IgD-negative memory B cell (primary cell): ENCODE results near the gene PARD3B. TPM values are rescaled to one million over a fixed set of nuclear protein-coding genes. Genes with fewer than 3 reads are reported as not detected.

Experiments
- H3K27ac Mint-ChIP-seq, 3 donors: one replicate each; pipeline ENCODE4 v1.8.0; 2020 to 2022; ENCODE audit warnings: mild to moderate bottlenecking in 3 of 3, mixed read lengths in 3 of 3, moderate library complexity in 1 of 3
- H3K27me3 Mint-ChIP-seq: one replicate; pipeline ENCODE4 v1.8.0; 2021; ENCODE audit warnings: mixed read lengths
- H3K36me3 Mint-ChIP-seq: one replicate; pipeline ENCODE4 v1.8.0; 2020; ENCODE audit warnings: mild to moderate bottlenecking, mixed read lengths
- H3K4me1 Mint-ChIP-seq, 3 donors: one replicate each; pipeline ENCODE4 v1.8.0; 2020 to 2022; ENCODE audit warnings: mixed read lengths in 3 of 3, mild to moderate bottlenecking in 1 of 3
- H3K4me3 Mint-ChIP-seq, 4 donors: one replicate each; pipeline ENCODE4 v1.8.0; 2020 to 2022; ENCODE audit warnings: mild to moderate bottlenecking in 4 of 4, mixed read lengths in 4 of 4, moderate library complexity in 3 of 4
- H3K9me3 Mint-ChIP-seq, 3 donors: one replicate each; pipeline ENCODE4 v1.8.0; 2020 to 2021; ENCODE audit warnings: mixed read lengths in 3 of 3, mild to moderate bottlenecking in 1 of 3
- polyA plus RNA-seq: library from polyadenylated mRNA; unstranded; fragments of 300-500 nt; fragmentation: Illumina TruSeq; gene quantifications from one replicate; pipeline ENCODE4 v1.2.3, GENCODE V29; 2021

PARD3B gene
- polyA plus RNA-seq, 1 donor from 2014 or later = 0.04 TPM

DNA sequence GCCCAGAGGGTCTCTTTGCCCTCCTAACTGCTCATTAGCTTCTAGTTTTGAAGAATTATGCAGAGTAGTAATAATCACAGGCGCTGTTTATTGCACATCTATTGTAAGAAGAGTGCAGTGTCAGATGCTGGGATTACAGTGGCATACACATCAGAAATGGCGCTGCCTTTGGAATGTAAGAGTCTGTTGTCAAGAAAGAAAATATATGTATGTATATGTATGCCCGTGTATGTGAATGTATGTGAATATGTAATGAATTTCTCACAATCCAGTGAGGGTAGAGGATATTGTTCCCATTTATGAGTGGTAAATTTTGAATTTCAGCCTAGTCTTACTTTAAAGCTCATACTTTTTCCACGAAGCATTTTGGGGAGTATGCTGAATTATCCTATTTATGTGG, 127.5 kb downstream of the PARD3B start:
- no peaks in the 10 kb centered on the region for H3K27me3 Mint-ChIP-seq
- no peaks in the 10 kb centered on the region for H3K4me1 Mint-ChIP-seq
- H3K9me3 Mint-ChIP-seq = peaks cover 0 to 1% (median 0%) of the 10 kb centered on the region in 3 donors
- H3K27ac Mint-ChIP-seq = no peak overlapping the region
- no peaks in the 10 kb centered on the region for H3K36me3 Mint-ChIP-seq
- H3K4me3 Mint-ChIP-seq = no peak overlapping the region

DNA sequence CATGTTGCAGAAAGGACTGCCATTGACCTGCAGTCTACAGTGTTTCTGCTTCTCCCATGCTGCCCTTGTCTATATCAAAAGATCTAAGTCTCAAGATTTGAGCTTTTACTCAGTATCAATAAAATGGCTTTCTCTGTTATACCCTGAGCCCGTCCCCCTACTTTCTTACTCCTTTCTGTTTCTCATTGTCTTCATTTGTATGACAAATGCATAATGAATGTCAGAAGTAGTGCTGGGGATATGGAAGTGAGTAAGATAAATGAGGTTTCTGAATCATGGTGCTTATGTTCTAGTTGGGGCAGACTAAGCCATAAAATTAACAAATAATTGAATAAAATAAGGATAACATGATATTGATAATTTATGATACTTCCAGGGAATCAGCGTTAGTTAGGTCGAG, 128.6 kb downstream of the PARD3B start:
- H3K4me1 Mint-ChIP-seq = no peaks in the 10 kb centered on the region
- no peaks in the 10 kb centered on the region for H3K27me3 Mint-ChIP-seq
- no peaks in the 10 kb centered on the region for H3K36me3 Mint-ChIP-seq
- H3K27ac Mint-ChIP-seq = no peak overlapping the region
- H3K4me3 Mint-ChIP-seq = no peak overlapping the region
- H3K9me3 Mint-ChIP-seq = peaks cover 0 to 1% (median 0%) of the 10 kb centered on the region in 3 donors

DNA sequence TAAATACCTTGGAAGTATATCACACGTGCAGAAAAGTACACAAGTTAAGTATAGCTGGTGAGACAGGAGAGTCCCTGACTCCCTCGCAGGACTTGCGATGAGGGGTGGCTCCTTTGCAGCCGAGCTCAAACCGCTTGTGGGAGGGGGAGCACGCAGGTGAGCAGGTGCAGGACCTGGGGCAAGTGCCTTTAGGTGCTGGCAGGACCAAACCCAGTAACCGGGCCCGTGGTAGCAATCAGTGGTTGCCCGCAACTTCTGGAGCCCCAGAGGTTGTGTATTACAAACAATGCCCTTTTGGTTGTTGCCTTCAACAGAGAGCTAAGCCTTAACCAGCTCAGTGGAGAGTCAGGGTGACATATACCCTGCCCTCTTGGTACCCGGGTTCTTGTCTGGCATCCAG, 132.8 kb downstream of the PARD3B start:
- H3K9me3 Mint-ChIP-seq = peaks cover 0 to 2% (median 1%) of the 10 kb centered on the region in 3 donors
- no peaks in the 10 kb centered on the region for H3K4me1 Mint-ChIP-seq
- no peaks in the 10 kb centered on the region for H3K27me3 Mint-ChIP-seq
- H3K36me3 Mint-ChIP-seq = no peaks in the 10 kb centered on the region
- no peak overlapping the region for H3K4me3 Mint-ChIP-seq
- no peak overlapping the region for H3K27ac Mint-ChIP-seq

DNA sequence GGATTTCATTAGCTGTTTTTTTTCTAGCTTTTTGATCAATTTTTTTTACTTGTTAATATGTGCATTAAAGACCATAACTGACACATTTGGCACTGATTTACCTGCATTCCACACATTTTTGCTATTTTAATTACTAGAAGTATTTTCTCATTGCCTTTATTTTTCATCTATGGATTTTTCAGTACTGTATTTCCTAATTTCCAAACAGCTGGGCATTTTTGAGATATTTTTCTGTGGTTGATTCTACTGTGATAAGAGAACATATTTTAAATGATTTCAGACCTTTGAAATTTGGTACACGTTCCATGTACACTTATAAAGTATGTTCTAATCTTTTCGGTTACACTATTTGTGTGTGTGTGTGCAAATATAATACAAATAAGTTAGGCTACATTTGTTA, 135.3 kb downstream of the PARD3B start:
- no peaks in the 10 kb centered on the region for H3K4me1 Mint-ChIP-seq
- H3K36me3 Mint-ChIP-seq = no peaks in the 10 kb centered on the region
- H3K27ac Mint-ChIP-seq = no peak overlapping the region
- H3K4me3 Mint-ChIP-seq = no peak overlapping the region
- no peaks in the 10 kb centered on the region for H3K27me3 Mint-ChIP-seq
- H3K9me3 Mint-ChIP-seq = peaks cover 0 to 2% (median 1%) of the 10 kb centered on the region in 3 donors

DNA sequence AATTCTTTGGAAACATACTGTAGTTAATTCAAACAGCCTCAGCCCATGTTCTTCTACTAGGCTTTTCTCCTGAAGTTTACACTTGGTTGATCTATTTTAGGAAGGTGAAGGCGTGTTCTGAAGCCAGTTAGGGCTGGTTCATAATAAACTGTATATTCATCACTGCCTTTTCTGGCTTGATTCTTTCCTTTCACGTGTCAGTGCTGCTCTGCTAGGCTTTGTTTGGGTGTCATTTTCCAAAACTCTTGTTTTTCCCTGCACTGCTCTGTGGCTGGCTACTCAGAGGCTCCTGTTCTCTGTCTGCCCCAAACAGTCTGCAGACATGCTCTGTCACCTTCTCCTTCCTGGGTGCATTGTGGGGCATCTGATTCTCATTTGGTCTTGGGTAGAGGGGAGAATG, 136.1 kb downstream of the PARD3B start:
- Mint-ChIP-seq H3K9me3 (peaks cover 0 to 2% (median 1%) of the 10 kb centered on the region in 3 donors), H3K4me3 (no peak overlapping the region), H3K4me1 (no peaks in the 10 kb centered on the region), H3K27ac (no peak overlapping the region), H3K36me3 (no peaks in the 10 kb centered on the region), H3K27me3 (no peaks in the 10 kb centered on the region)

DNA sequence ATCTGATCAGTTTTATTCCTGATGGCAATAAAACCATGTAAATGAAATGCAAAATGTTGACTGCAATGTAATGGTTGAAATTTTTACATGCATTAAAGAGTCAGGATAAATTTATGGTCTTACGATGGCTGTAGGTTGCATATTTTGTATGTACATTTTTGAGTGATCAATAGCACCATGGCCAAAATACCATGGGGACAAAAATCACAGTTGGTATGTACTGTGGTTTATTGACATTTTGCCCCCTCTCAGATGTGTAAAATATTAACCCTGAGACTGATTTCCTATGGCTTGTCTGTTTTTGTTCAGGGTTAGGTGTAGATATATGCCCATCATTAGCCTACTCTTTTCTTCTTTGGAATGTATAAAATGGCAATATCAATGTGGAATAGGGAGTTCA, 138.1 kb downstream of the PARD3B start:
- no peaks in the 10 kb centered on the region for H3K36me3 Mint-ChIP-seq
- no peaks in the 10 kb centered on the region for H3K27me3 Mint-ChIP-seq
- no peak overlapping the region for H3K4me3 Mint-ChIP-seq
- no peak overlapping the region for H3K27ac Mint-ChIP-seq
- H3K4me1 Mint-ChIP-seq = no peaks in the 10 kb centered on the region
- H3K9me3 Mint-ChIP-seq = peaks cover 0 to 2% (median 0%) of the 10 kb centered on the region in 3 donors

DNA sequence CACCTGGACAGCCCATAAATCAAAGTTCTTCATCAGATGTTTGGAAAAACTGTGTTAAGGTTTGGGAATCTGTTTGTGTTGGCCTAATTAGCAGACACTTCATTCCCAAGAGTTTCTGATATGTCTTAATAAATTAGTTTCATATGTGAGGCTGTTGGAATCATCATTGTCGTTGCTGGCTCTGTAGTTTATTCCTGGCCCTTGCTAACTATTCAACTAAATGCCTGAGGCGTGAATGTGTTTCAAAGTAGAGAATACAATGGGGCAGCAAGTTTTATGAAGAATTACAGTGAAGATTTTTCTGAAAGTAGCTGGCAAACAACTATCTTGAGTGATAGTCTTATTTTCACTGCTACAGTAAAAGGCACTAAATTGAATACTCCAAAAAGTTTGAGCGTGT, 141.1 kb downstream of the PARD3B start:
- no peaks in the 10 kb centered on the region for H3K27me3 Mint-ChIP-seq
- H3K27ac Mint-ChIP-seq = no peak overlapping the region
- no peaks in the 10 kb centered on the region for H3K9me3 Mint-ChIP-seq
- H3K36me3 Mint-ChIP-seq = no peaks in the 10 kb centered on the region
- no peaks in the 10 kb centered on the region for H3K4me1 Mint-ChIP-seq
- H3K4me3 Mint-ChIP-seq = no peak overlapping the region

DNA sequence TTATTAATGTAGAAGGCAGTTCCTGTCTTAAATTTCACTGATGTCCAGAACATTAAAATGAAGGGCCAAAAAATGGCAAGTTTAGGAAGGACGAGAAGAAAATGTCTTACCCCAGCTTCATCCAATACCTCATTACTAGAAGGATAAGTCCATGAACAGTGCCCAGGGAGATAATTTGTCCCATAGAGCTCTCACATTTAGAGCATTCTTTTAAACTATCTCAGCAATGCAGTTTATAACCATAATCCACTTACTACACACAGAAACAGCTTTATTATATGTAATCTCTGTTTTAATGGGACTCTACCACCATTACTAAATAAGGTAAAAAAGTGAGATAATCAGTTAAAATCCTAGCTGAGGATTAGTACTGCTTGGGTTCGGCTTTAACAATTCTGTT, 142.5 kb downstream of the PARD3B start:
- H3K4me1 Mint-ChIP-seq = no peaks in the 10 kb centered on the region
- H3K4me3 Mint-ChIP-seq = no peak overlapping the region
- H3K27ac Mint-ChIP-seq = no peak overlapping the region
- no peaks in the 10 kb centered on the region for H3K36me3 Mint-ChIP-seq
- H3K27me3 Mint-ChIP-seq = no peaks in the 10 kb centered on the region
- no peaks in the 10 kb centered on the region for H3K9me3 Mint-ChIP-seq

DNA sequence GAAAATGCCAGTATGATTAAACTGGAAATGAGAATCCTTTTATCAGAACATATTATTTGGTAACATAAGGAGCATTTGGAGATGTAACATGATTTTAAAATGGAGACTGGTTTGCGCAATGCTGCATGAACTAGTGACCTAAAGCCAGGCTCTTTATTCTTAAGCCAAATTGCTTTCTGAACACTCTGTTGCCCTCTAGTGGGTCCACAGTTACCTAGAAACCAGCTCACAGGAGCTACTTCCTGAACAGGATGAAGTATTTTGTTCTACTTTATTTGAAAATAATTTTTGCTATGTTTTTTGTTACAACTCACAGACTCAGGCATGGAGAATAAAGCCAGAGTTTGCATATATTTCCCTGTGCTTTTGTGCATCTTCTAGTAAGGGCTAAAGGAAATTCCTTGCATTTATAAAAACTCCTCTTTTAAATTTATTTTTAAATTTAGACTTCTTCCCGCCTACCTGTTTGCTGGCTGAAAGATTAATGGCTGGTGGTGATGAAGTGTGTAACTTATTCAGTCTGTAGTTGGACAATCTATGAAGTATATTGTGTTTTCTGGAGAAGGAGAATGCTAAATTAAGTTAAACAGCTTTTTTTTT, 146.7 kb downstream of the PARD3B start:
- Mint-ChIP-seq H3K27me3 (no peaks in the 10 kb centered on the region), H3K27ac (no peak overlapping the region), H3K36me3 (no peaks in the 10 kb centered on the region), H3K4me1 (no peaks in the 10 kb centered on the region), H3K9me3 (no peaks in the 10 kb centered on the region), H3K4me3 (no peak overlapping the region)

DNA sequence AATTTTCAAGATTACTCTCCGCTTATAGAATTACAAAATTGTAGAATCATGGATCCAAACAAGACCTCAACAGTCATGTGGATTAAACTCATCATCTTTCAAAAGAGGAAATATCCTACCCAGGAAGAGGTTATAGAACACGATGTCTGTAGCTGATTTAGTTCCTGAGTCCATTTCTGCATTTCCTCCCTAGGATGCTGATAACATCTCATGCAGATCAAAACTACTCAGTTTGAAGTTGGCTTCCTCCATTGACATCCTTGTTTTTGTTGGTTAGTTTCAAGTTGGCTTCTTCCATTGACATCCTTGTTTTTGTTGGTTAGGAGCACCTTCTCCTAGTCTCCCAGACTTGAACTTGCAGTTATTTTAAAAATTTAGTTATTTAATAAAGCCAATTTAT, 147.5 kb downstream of the PARD3B start:
- Mint-ChIP-seq H3K27ac (no peak overlapping the region), H3K4me3 (no peak overlapping the region), H3K4me1 (no peaks in the 10 kb centered on the region), H3K36me3 (no peaks in the 10 kb centered on the region), H3K27me3 (no peaks in the 10 kb centered on the region), H3K9me3 (peaks cover 0 to 1% (median 0%) of the 10 kb centered on the region in 3 donors)

DNA sequence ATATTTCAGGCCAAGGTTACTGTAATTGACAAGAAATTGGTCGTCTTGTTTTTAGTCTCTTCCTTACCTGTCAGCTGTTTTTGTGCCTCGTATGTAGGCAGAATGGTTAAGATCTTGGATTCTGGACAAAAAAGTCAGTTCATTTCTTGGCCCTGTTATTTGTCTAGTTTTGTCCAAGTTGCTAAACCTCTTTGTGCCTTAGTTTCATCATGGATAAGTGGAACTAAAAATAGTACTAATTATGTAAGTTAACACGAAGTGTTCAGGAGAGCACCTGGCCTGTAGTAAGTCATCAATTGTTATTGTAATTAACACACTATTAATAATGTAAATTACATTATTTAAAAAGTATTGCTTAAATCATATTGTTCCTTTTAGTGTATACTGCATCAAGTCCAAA, 148.0 kb downstream of the PARD3B start:
- no peak overlapping the region for H3K27ac Mint-ChIP-seq

DNA sequence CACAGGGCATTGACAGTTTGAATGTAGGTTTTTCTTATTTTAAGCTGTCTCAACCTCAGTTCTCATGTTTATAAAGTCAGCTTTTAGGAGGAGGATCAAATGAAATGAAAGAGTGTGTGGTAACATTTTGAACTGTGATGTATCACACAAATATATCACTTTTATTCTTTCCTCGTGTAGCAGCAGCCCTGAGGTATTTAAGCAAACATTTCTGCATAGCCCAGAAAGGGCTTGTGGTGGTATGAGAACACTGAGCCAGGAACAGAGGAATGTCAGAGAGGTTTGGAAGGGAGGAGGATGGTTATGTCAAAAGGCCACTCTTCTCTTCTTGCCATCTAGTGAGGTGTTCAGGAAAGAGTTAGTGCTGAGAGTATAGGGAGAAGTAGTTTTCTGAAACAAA, 150.2 kb downstream of the PARD3B start:
- Mint-ChIP-seq H3K4me3 (no peak overlapping the region), H3K27me3 (no peaks in the 10 kb centered on the region), H3K27ac (no peak overlapping the region), H3K9me3 (peaks cover 0 to 2% (median 1%) of the 10 kb centered on the region in 3 donors), H3K36me3 (no peaks in the 10 kb centered on the region), H3K4me1 (no peaks in the 10 kb centered on the region)

More for the DNA sequence above, 148.0 kb downstream of the PARD3B start:
- Mint-ChIP-seq H3K36me3 (no peaks in the 10 kb centered on the region), H3K9me3 (peaks cover 0 to 1% (median 0%) of the 10 kb centered on the region in 3 donors), H3K4me3 (no peak overlapping the region), H3K4me1 (no peaks in the 10 kb centered on the region), H3K27me3 (no peaks in the 10 kb centered on the region)

DNA sequence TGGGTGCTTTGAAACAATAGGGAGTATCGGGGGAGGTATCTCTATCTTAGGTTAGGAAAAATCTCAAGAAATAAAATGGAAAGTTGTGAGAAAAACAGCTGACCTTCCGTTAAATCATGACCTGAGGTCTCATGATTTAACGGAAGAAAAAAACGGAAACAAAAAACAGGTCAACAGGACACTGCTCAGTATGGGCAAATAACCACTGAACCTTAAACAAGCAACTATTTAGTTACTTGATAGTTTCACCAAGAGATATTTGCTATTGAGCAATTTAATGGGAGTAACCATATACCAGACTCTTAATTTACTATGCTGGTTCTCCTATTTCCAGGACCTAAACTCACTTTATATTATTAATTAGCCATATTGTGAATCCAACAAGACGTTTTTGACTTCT, 150.8 kb downstream of the PARD3B start:
- no peak overlapping the region for H3K4me3 Mint-ChIP-seq
- H3K4me1 Mint-ChIP-seq = no peaks in the 10 kb centered on the region
- H3K27me3 Mint-ChIP-seq = no peaks in the 10 kb centered on the region
- peaks cover 0 to 2% (median 1%) of the 10 kb centered on the region in 3 donors for H3K9me3 Mint-ChIP-seq
- H3K27ac Mint-ChIP-seq = no peak overlapping the region
- H3K36me3 Mint-ChIP-seq = no peaks in the 10 kb centered on the region

DNA sequence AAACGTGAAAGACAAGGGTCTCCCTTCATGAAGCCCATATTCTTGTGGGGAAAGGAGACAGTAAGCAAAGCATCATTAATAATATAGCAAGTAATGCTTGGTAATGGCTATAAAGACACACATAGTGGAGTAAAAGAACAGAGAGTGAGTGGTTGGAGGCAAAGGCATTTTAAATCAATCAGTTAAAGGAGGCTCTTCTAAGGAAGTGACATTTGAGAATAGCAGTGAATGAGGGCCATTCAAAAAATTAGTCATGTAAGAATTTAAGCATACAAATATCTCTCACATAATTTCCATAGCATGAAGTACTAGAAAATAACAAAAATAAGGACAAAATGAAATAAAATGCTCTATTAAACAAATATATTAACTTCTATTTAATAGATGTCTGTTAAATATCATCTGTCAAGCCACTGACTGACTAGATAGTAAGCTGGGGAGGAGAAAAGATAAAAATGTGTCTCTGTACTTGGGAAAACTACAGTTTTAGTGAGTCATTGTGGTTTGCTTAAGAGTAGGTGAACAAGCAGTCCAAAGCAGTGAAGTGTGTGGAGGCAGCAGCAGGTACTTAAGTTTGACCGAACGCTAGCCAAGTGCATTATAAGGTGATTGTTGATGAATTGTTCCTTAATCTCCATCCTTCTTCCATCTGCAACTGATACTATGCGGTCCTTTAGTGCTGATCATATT, 160.1 kb downstream of the PARD3B start:
- Mint-ChIP-seq H3K9me3 (no peaks in the 10 kb centered on the region), H3K4me1 (no peaks in the 10 kb centered on the region), H3K27me3 (no peaks in the 10 kb centered on the region), H3K4me3 (no peak overlapping the region), H3K36me3 (no peaks in the 10 kb centered on the region), H3K27ac (no peak overlapping the region)

DNA sequence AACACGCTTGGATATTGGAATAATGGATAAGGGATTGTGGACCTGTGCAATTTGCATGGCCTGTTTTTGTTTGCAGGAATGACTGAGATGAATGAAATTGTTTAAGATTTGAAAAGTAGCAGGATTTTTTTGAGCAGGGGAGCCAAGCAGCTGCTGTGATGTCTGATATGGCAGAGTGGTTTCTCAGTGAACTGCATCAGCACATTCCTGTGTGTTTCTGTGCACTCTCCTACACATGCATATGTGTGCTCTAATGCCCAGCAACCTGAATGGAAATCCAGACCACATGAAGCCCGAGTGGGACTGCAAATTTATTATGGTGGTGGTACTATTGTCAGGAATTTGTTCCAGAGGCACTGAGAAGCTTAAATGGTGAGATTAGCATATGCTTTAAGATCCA, 161.7 kb downstream of the PARD3B start:
- no peaks in the 10 kb centered on the region for H3K36me3 Mint-ChIP-seq
- no peaks in the 10 kb centered on the region for H3K4me1 Mint-ChIP-seq
- H3K4me3 Mint-ChIP-seq = no peak overlapping the region
- H3K27ac Mint-ChIP-seq = no peak overlapping the region
- no peaks in the 10 kb centered on the region for H3K27me3 Mint-ChIP-seq
- H3K9me3 Mint-ChIP-seq = no peaks in the 10 kb centered on the region

DNA sequence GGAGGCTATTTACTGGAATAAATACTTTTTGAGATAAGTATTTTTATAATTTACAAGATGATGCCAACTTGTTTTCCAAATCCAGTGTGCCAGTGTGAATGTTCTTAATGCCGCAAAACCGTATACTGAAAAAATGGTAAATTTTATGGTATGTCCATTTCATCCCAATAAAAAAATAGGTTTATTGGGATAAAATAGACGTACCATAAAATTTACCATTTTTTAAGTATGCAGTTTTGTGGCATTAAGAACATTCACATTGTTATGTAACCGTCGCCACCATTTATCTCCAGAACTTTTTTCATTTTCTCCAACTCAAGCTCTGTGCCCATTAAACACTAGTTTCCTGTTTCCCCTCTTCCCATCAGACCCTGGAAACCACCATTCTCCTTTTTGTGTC, 167.9 kb downstream of the PARD3B start:
- Mint-ChIP-seq H3K27me3 (peaks cover 2% of the 10 kb centered on the region), H3K9me3 (peaks cover 0 to 6% (median 2%) of the 10 kb centered on the region in 3 donors), H3K4me1 (no peaks in the 10 kb centered on the region), H3K36me3 (peaks cover 3% of the 10 kb centered on the region), H3K27ac (no peak overlapping the region), H3K4me3 (no peak overlapping the region)
